GM21619 (cell line): ENCODE results near the gene P4HA2.
"Not testable (repeated sequence)": the region's sequence is repeated elsewhere in the genome, so short reads cannot be mapped to it uniquely, and the experiment has no call there.

Experiments used
- ATAC-seq: cut with Tn5 transposase; IDR thresholded peaks from one replicate; pipeline ENCODE4 v1.9.1; 2021; ENCODE audit not compliant: unreplicated experiment

P4HA2 gene

DNA sequence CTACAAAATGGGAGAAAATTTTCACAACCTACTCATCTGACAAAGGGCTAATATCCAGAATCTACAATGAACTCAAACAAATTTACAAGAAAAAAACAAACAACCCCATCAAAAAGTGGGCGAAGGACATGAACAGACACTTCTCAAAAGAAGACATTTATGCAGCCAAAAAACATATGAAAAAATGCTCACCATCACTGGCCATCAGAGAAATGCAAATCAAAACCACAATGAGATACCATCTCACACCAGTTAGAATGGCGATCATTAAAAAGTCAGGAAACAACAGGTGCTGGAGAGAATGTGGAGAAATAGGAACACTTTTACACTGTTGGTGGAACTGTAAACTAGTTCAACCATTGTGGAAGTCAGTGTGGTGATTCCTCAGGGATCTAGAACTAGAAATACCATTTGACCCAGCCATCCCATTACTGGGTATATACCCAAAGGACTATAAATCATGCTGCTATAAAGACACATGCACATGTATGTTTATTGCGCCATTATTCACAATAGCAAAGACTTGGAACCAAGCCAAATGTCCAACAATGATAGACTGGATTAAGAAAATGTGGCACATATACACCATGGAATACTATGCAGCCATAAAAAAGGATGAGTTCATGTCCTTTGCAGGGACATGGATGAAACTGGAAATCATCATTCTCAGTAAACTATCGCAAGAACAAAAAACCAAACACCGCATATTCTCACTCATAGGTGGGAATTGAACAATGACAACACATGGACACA is 65.9 kb downstream of the P4HA2 start:
- not testable (repeated sequence) for ATAC-seq

GRCh38 chr5:132156413-132156812 is 71.2 kb downstream of the P4HA2 start:
- ATAC-seq, result no peak

DNA sequence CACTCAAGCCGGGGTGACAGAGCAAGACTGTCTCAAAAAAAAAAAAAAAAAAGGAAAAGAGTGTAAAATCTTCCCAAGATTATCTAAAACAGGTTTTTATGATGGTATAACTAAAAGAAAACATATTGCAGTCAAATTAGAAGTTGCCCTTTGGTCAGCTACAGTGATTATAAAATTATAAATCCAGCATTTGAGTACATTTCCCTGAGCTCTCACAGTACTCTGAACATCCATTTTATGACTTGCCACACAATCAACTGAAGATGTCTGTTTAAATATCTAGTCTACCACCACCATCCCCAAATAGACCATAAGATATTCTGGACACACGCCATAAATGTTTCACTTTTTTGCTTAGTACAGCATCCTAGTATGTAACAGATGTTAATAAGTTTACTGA is 77.1 kb downstream of the P4HA2 start:
- ATAC-seq, result no peak

DNA sequence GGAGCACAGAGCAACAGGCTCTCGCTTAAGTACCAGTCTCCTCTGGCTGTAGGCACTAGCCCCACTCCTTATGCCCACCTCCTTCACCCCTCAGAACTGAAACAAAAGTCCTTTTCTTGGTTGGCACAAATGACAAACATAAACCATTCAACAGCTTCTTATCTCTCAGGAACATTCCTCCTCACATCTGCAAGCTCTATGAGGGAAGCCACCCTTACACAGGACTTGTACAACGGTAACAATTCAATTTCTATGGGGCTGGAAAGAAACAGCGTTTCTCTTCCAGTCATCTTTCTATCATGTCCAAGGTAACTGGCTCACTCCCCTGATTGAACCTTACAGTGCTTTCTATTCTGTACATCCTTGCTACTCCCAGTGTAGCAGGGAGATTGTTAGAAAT is 80.0 kb downstream of the P4HA2 start:
- no peak for ATAC-seq

- not testable (repeated sequence) for ATAC-seq
These were observed 82.3 kb downstream of the P4HA2 start for GRCh38 chr5:132145326-132145725.

- no peak for ATAC-seq
These were observed 84.5 kb downstream of the P4HA2 start for GRCh38 chr5:132143148-132143547.

DNA sequence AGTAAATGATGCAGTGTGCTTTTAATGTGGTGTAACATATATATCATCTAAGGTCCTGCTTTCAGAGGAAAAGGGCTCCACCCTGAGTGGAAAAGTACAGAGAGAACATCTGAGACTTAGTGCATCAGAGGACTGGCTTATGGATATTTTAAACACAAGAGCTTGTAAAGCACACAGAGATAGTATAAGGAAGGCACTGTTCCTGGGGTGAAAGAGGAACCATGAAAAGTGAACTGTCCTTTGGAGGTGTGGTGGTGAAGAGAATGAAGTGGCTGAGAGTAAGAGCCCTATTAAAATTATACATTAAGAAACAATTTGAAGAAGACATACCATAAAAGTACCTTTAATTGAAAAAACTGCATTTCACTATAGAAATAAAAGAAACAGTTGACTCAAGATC is 85.2 kb downstream of the P4HA2 start:
- no peak for ATAC-seq
